ENCODE data around the gene MAP6D1. TPM values are rescaled to one million over a fixed set of nuclear protein-coding genes. Genes with fewer than 3 reads are reported as not detected.

The MAP6D1 gene
- total RNA-seq, 1 donor from 2014 or later, result 2.0 TPM

DNA sequence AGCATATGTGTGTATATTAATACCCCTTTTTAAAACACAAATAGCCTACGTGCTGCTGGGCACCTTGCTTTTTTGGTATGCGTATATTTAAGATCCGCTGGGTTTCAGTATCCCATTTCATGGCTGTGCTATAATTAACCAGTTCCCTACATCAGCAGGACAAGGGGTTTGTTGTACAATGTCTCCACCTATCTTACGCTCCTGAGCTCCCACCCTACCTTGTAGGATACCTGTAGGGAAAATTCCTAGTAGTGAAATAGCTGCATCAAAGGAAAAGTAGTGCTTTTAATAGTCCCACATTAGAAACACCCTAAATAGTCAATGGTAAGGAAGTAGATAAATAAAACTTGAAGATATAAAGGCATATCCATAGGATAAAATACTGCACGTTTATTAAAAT, 1.4 kb downstream of the MAP6D1 start:
- ATAC-seq, result no peak

DNA sequence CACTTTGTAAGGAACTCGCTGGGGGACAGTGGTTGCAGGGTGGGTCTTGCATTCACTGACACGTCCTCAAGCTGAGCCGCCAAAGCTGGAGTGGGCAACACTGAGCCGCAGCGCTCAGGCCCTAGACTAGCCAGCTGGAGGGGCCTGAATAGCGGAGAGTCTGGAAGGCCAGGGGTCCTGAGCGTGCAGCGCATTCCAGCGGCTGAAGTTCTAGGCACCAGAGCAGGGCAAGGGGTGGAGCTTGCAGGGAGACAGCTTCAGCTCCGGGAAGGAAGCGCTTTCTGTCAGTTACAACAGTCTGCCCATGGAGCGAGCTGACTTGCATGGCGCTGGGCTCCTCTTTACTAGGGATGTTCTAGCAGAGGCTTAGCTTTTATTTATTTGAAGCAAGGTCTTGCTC, 2.7 kb downstream of the MAP6D1 start:
- ATAC-seq, result no peak

DNA sequence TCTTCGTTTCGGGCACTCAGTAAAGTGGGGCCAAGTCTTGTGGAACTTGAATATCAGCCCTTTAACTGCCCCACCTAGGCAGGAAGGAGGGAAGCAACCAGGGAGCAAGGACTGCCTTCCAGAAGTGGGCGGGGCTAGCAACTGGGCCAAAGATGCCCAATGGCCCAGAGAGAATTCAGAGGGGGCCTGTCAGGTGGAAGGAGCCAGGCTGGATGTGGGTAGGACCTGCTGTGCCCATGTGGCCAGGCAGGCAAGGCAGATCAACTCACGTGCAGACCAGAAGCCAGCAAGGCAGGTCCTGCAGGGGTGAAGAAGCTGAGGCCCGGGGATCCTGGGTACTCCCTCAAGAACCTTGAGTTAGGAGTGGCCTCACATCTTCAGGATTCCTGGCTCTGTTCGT, 5.5 kb downstream of the MAP6D1 start:
- peak; percentile 32 for ATAC-seq

DNA sequence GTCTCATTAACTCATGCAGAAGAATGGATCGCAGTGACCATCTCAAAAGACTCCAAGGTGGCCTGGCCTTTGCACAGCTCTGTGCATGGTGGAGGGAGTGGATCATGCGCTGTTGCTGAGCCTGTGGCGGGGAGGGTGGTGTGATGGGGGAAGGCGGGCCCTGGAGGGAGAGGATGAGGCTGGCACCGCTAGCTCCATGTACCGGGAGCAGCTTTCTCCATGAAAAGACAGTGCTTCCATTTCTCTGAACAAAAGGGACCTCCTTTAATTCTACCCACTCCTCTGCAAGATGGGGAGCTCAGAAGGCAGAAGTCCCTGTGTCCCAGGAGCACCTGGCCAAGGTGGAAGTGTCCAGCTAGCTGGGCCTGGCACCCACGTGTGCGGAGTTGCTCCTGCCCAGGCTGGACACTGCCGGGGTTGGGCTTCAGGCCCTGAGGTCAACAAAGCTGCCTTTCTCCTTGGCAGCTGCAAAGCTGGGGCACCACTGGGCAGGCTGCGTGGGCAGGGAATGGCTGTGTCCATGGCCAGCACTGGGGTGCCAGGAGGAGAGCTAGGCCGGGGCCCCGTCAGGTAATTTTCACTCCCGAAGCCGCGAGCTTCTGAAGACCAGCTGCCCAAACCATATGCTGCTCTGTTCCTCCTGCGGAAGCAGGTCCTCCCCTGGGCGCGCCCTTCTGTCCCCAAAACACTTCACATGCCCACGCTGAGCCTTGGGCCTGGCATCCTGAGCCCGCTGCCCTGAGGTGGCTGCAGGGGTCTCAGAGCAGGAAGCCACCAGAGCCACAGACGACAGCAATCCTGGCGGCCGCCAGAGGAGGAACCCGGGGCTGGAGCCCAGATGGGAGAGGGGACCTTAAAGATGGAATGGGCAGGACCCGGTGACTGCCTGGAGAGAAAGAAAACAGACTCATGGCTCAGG, 6.4 kb downstream of the MAP6D1 start:
- ATAC-seq, result no peak

DNA sequence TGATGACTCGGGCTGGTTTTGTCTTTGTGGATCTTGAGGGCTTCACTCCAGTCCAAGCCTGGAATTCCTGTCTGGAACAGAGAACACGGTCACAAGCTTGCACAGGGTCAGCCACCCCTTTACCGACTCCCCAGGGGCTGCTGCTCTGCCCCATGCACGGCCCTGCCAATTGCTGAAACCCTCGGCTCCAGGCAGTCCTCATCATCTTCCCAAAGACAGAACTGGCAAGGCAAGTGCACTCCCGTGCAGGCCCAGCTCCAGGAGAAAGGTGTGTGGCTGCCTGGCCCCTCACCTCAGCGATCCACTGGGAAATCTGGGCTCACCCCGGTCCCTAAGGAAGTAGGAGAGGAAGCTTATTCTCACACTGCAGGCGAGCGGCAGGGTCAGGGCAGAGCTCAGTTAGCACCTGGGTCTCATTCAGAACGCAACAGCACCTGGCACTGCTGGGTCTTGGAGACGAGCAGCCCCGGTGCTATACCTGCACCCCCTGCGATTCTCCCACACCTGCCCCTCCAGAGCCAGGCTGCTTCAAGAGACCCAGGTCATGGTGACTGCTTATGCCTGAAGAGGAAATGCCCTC, 7.2 kb downstream of the MAP6D1 start:
- ATAC-seq, result no peak

DNA sequence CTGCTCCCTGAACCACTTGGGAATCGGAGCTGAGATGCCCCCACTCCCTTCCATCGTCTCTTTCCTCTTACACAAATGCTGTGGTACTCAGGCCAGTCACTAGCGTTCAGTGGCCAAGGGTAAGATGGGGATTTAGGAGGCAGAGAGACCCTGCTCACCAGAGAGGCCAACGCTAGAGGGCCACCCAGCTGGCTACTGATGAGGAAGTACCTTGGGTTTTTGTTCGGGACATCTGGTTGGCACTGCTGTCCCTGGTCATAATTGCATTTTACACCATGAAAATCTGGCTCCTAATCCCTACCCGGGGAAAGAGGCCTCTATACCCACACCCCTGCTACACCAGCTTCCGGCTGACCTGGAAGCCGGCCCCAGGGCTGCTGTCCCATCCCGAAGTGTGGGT, 7.7 kb downstream of the MAP6D1 start:
- ATAC-seq, result no peak

DNA sequence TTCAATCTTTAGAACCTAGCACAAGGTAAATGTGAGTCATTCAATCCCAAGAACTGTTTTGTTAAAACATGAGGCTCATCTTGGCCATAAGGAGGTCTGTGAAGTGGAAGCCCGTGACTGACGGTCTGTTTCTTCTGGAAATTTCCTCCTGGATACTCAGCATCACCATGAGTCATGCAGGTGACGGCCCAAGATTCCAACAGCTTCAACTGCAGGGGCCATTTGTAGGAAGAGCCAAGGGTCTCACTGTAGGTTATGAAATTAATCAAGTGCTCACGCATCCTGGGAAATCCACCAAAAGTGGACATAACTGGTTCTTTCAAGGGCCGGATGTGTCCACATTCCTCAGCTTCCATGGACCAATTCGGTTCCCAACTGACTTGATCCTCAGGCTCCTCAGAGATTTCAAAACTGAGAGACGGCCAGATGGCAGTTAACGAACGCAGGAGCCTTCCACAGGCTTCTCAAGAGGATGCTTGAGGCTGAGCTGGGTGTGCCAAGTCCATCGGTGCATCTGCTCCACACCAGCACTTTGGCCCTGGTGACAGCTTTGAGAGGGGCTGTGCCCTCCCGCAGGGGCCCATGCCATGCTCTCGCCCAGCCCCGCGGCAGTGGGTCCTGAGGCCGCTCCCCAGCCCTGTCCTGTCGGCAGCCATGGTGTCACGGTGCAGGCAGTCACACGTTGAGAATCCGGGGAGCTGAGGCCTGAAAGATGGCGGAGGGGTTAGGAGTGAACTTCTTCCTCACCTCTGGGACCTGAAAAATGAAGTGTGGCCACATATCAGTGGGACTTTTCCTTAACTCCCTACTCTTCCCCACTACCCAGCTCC, 8.5 kb downstream of the MAP6D1 start:
- no peak for ATAC-seq

DNA sequence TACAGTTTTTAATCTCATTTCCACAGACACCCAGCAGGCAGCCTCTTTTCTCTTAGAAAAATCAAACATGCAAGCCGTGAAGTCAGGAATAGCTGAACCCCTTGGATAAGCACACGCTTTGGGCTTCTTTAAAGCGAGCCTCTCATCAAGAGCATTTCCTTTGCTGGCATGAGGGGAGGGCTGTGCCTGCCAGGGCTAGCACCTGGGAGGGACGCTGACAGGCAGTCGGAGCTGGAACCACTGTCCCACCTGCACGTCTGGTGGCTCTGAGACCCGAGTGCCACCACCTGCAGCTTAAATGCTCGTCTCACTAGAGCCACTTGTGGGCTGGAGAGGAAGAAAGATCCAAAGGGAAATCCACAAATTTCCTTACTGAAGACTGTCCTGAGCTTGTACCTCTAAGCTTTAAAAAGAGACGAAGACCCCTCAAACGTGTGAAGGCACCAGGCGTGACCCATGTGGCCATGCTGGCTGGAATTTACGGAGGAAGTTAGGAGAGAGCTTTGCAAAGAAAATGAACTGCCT, 9.4 kb downstream of the MAP6D1 start:
- no peak for ATAC-seq

DNA sequence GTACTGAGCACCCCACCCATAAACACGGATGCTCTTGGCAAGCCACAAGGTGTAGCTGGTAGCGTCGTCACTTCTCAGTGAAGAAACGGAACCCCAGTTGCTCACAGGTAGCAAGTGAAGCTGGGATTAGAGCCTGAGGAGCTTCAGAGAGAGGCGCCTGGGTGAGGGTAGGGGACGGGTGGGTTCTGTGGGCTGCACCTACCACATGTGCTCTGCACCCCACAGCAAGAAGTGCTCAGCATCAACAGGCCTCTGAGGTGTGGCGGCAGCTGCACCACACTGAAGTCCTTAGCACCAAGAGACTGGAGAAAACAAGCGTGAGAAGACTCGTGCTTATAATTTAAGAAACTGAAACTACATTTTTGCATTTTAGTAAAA, 9.8 kb downstream of the MAP6D1 start:
- no peak for ATAC-seq

DNA sequence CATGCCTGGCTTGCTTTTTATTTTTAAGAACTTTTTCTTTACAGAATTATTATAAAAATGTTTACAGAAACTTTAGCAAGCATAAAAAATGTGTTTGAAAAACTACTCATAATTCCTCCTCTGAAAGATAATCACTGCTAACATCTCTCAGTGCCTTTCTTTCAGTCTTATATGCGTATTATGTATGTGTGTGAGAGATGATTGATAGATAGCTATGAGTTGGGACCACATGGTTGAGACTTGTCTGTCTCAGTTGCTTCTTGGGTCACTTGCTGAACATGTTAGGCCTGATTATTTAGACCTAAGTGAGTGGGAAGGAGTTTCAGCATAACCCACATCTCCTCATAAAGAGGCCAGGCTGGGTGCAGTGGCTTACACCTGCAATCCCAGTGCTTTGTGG, 11.1 kb downstream of the MAP6D1 start:
- ATAC-seq, result no peak

DNA sequence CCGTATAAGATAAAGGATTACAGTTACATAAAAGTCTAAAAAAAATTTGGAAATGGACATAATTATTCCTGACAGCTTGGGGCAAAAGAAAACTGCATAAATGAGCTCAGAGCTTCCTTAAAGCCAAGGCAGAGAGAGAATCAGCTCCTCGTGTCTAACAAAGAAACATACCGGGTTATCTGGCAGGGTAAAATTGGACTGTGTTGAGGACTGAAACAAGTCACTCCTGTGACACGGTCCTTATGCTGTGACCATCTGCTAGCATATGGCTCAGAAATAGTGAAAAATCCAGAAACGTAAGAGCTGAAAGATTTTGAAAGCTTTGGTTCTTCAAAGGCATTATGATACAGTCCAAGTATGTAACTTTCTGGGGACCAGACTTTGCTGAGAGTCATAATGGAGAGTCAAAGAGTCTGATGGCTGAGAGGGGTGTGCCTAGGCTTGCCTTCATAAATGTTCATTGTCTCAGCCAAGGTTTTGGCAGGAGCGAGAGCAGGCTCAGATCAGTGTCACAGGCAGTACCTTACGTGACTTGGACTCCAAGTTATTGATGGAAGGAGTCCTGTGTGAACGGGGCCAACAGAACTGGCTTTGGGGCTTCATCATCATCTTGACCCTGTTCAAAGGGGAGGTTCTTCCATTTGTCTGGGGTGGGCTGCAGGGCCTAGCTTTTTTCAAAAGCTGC, 12.5 kb downstream of the MAP6D1 start:
- peak; percentile 71 for ATAC-seq

DNA sequence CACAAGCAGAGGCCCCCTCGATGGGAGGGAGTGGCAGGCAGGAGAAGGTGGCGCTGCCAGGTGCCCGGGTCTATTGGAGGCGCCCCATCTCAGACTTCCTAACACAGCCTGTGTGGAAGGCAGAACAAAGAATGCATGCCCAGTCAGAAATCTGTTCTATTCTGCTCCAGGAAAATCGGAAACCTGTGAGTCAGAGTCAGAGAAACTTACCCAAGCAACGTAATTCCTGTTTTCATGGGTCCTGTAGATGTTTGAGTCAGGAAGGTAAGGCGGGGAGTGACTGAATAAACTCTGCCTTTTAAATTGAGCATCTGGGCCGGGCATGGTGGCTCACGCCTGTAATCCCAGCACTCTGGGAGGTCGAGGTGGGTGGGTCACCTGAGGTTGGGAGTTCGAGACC, 13.7 kb downstream of the MAP6D1 start:
- ATAC-seq, result peak; percentile 74

DNA sequence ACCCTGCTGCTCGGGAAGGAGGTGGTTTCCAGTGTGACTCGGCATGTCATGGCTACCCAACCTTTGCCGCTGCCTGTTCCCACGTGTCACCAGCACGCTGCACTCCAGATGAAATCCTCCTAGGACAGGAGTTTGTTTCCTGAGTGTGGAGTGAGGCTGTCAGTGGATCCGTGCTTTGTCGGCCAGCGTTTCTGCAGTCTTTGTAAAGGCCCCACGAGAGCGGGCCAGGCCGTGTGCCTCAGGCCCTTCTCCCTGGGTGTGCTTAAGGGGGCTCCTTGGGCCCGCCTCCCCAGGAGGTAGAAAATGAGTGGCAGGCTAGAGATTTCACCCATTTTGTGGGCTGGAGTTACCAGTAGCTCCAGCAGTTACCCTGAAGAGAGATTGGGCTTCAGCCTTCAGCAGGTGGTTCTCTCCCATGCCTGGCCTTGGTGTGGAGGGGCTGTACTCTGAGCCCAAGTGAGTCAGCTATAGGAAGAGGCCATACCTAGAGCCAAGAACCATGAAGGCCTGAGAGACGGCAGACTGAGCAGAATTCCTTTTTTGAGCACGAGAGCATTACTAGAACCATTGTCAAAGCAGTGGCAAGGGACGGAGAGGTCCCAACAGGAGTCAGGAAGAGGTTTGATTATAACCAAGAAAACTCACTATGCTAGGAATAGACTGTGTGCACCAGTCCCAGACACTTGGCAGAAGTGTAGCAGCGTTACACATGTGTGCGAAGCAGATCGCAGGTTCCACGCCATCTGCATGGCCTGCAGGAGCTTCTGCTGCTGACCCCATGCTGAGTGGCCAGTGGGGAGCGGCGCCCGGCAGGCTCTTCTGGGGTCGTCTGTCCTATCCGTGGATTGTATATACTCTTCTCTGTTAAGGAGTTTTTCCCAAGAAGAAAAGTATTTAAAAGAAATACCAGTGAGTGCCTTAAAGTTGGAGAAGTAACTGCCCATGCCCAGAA, 14.5 kb downstream of the MAP6D1 start:
- no peak for ATAC-seq

DNA sequence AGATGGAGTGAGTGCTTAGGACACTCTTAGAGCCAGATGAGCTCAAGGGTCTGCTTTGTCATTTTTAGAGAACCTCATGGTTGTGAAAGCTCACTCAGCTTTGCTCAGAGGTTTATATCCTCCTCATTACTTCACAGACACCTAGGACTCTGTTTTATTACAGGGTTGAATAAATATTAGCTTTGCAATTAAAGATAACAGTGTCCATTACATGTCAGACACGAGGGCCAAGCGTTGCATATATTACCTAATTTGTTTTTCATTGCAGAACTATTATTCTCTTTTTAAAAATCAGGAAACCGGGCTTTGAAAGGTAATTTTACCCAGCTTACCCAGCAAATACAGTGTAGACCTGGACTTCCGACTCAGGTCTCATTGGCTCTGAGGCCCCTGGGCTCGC, 16.1 kb downstream of the MAP6D1 start:
- ATAC-seq, result no peak

DNA sequence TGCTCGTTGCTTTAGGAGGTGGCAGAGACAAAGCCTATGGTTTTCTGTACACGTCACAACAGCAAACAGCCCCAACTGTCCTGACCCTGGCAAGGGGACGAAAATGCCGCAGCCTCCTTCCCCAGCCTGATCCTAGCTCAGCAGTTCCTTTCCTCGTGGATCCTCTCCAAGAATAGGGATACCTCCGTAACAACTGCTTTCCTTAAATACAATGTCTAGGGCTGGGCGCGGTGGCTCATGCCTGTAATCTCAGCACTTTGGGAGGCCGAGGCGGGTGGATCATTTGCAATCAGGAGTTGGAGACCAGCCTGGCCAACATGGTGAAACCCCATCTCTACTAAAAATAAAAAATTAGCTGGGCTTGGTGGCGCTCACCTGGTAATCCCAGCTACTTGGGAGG, 17.0 kb downstream of the MAP6D1 start:
- ATAC-seq, result no peak

DNA sequence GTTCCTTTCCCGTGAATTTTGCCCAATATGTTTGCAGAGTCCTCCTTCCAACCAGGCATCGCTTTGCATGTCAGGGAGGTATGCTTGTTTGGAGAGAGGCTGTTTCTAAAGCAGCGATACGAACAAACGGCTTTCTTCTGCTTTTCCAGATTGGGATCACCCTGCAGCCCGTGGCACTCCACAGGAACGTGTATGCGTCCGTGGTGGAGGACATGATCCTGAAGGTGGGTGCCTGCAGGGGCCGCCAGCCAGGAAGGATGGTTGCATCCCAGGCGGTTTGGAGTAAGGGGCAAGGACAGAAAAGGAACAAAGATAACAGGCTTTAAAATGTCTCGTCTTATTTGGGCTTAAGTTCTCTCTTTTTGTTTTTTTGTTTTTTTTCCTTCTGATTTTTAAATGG, 17.5 kb downstream of the MAP6D1 start:
- ATAC-seq, result no peak

DNA sequence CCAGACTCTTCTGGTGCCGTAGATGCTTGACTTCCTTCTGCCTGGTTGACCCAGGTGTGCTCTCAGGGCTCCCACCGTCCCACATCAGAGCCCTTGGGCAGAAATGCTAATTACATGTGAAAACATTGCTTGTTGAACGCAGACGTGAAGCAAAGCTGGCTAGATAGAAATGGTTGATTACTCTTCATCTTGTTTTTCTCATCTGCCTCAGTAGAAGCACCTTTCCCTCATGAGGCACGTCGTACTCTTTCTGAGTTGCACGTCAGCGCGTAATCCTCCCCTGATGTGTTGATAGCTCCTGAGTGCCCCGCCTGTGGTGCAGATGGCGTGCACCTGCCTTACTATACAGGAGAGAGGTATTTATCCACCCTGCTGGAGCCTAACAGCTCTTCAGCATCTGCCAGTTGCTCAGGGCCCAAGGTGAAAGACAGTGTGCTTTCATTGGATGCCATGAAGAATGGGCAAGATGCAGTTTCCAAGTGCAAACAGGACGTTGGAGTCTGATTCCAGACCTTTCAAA, 18.1 kb downstream of the MAP6D1 start:
- ATAC-seq, result no peak

DNA sequence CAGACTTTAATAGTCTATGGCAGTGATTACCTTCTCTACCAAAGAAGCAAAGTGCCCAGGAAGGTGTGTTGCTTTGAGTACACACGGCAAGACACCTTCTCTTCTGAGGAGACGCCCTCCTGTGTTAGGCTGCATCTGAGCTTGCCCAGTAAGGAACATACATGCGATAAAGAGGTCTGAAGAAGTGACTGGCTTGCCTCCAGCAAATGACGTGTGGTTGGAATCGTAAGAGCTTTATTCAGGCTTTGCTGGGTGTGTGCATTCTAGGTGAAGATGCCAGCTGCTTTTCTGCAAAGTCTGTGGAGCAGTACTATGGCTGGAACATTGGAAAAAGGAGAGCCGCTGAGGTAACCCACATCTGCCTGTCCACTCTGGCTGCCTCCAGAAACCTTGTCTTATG, 22.4 kb downstream of the MAP6D1 start:
- no peak for ATAC-seq

DNA sequence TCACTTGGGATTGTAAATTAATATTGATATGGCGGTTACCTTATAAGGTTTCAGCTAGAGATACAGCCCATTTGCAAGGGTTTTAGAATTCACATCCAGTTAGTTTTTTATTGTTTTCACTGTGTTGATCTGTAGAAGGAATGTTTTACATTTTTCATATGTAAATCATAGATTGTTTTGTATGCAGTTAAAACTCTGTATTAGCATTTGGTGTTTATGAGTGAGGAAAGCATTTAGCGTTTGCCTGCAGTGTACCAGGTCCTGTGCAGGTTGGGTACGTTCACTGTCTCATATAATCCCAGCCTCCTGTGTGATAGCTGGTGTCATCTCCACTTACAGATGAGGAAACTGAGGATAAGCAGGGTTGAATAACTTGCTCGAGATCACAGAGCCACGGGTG, 23.8 kb downstream of the MAP6D1 start:
- ATAC-seq, result no peak

DNA sequence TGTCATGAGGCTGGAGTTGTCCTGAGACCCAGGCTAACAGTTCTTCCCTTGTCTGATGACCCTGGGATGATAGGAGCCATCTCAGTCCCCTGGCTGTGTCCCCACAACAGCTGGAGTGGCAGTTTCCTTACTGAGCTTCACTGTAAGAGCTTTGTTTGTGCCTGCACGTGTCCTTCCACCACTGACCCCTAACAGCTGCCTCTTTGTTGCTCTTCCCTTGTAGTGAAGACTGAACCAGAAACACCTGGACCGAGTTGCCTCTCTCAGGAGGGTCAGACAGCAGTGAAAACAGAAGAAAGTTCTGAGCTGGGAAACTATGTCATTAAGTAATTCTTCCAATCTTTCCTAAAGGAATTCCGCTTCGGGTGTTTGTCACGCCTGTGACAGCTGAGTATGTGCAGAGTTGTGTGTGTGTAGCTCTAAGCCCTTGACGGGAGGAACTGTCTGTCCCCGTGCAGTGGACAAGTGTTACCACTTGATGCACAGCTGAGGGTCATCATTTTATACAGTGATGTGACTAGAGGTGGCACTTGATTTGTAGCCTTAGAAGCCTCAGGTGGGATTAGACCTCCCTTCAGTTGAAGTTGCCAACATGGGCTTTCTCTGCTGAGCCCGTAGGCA, 25.0 kb downstream of the MAP6D1 start:
- no peak for ATAC-seq

DNA sequence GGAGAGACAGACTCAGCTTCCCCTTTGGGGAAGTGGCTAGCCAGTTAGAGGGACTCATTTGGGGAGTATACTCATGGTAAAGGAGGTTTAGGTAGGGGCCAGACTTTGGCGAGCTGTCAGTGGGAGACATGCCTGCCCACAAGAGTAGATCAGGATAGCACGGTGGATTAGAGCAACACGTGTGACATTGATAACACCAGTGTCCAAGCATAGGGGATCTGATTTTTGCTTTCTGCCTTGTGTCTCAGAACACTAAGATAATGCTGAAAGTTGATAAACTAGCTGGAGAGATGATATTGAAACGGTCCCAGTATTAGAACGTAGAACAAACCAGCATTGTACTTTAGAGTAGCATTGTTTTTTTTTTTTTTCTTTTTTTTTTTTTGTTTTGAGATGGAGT, 25.9 kb downstream of the MAP6D1 start:
- ATAC-seq, result no peak
